Effector CD4-positive, alpha-beta T cell (primary cell): ENCODE measurements around the gene LRRC3.

Source experiments
- DNase-seq: peaks from one replicate; pipeline ENCODE4 v3.0.0-alpha.2; 2020

The LRRC3 gene

GRCh38 chr21:44424608-44425306, 30.6 kb upstream of the LRRC3 start:
- no peak for DNase-seq

GRCh38 chr21:44425307-44425894, 29.9 kb upstream of the LRRC3 start:
- DNase-seq, result no peak

- no peak for DNase-seq
These were observed 29.2 kb upstream of the LRRC3 start for GRCh38 chr21:44425895-44426662.

- no peak for DNase-seq
These were observed 28.6 kb upstream of the LRRC3 start for GRCh38 chr21:44426663-44427191.

GRCh38 chr21:44427241-44428120, 27.8 kb upstream of the LRRC3 start:
- no peak for DNase-seq

- peak; percentile 36 for DNase-seq
These were observed 26.9 kb upstream of the LRRC3 start for GRCh38 chr21:44428281-44428960.

GRCh38 chr21:44429894-44430293, 25.4 kb upstream of the LRRC3 start:
- DNase-seq, result no peak

GRCh38 chr21:44431300-44431699, 24.0 kb upstream of the LRRC3 start:
- DNase-seq, result no peak

- no peak for DNase-seq
These were observed 22.2 kb upstream of the LRRC3 start for GRCh38 chr21:44432841-44433790.

GRCh38 chr21:44433791-44434567, 21.3 kb upstream of the LRRC3 start:
- no peak for DNase-seq

GRCh38 chr21:44434568-44434925, 20.8 kb upstream of the LRRC3 start:
- no peak for DNase-seq

GRCh38 chr21:44434936-44435635, 20.2 kb upstream of the LRRC3 start:
- DNase-seq, result no peak

- no peak for DNase-seq
These were observed 19.1 kb upstream of the LRRC3 start for GRCh38 chr21:44436111-44436611.

- DNase-seq, result no peak
These were observed 18.4 kb upstream of the LRRC3 start for GRCh38 chr21:44436958-44437357.

- no peak for DNase-seq
These were observed 18.0 kb upstream of the LRRC3 start for GRCh38 chr21:44437371-44437695.

- no peak for DNase-seq
These were observed 17.4 kb upstream of the LRRC3 start for GRCh38 chr21:44437696-44438431.

GRCh38 chr21:44438531-44439210, 16.6 kb upstream of the LRRC3 start:
- DNase-seq, result no peak

GRCh38 chr21:44439211-44439600, 16.1 kb upstream of the LRRC3 start:
- no peak for DNase-seq
